Mucosa of descending colon (tissue), 3 donors: ENCODE measurements around the gene AK4. TPM values are rescaled to one million over a fixed set of nuclear protein-coding genes. Genes with fewer than 3 reads are reported as not detected.

ENCODE experiments used
- ATAC-seq: fragments of 200-7000 bp; cut with Tn5 transposase; one replicate; pipeline ENCODE4 v1.9.1; 2020; ENCODE audit warnings: mild to moderate bottlenecking, moderate library complexity
- DNase-seq, 3 donors: peaks; one replicate each; pipeline ENCODE4 v3.0.0-alpha.2; 2020
- H3K36me3 ChIP-seq: fragments of 200-600 bp; one replicate; pipeline ENCODE4 v1.8.0; 2021; ENCODE audit warnings: low read depth, mild to moderate bottlenecking
- H3K4me1 ChIP-seq: fragments of 200-600 bp; one replicate; pipeline ENCODE4 v1.8.0; 2021; ENCODE audit warnings: low read depth, mild to moderate bottlenecking
- H3K4me3 ChIP-seq: fragments of 200-600 bp; one replicate; pipeline ENCODE4 v1.8.0; 2021; ENCODE audit warnings: mild to moderate bottlenecking
- H3K9me3 ChIP-seq: fragments of 200-600 bp; one replicate; pipeline ENCODE4 v1.8.0; 2021; ENCODE audit warnings: mild to moderate bottlenecking
- intact Hi-C, 2 donors: fragments of 100-400 bp; cut with DNase I in 1 of 2; cut with micrococcal nuclease in 1 of 2; formaldehyde crosslinking; loops; one replicate each; pipeline versions ENCODE4 v1.11.0 to v1.11.1; 2022; cut with DNase I, micrococcal nuclease
- total RNA-seq, 3 donors: library from RNA; stranded (reverse); fragmentation: NEBNext Ultra II Directional in 2 of 3; extraction: Animal tissue kit (Norgen Biotek cat#: 25700) in 2 of 3; gene quantifications; one replicate each; pipeline versions ENCODE4 v1.2.1 to v1.2.4, GENCODE V29; 2021 to 2023
- TF ChIP-seq, protein P1 (sequence below): fragments of 200-600 bp; IDR thresholded peaks from one replicate; pipeline ENCODE4 v1.8.0; 2022; ENCODE audit warnings: antibody characterized with exemption, mild to moderate bottlenecking
- donor health status: DM: no; HTN: no; CAD: no; lungs with moderate emphysema.
- donor health status: DM: no; HTN: no; CAD: no.
- donor health status: DM: no; HTN: yes; CAD: no.

AK4 gene
- total RNA-seq, 3 donors from 2014 or later = 27.1 to 72.8 (median 47.9) TPM

DNA sequence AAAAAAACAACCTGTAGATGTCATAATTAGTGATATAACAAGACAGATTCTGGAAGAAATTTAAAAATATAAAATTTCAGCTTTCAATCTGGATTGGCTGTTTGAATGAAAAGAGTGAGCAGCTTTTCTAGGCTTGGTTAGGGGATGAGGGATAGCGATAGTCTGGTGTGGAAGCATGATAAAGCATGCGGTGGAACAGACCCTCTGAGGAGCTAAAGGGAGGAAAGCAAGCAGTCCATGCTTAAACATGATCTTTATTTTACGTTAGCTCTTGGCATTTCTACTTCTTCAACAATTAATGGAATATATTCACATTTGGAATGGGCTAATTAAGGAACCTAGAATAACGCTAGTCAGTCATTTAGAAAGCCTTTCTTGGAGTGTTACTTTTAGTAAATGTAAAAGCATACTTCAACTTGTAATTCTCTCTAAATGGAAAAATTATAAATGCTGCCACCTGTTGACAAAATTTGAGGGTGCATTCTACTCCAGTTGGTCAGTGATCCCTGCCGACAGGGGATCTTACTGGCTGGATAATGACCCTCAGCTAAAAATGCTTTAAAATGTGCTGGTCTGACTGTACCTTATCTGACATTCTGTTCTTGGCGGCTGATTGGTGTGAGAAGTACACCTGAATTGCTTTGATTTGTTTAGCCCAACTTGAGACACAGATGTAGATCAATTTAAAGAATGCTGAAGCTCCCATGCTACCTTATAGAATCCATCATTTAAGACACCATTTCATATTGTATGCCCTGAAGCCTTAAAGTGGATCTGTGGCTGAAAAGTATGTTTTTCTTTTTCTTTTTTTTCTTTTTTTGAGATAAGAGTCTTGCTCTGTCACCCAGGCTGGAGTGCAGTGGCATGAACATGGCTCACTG is 61.2 kb downstream of the AK4 start:
- peak in 1 of 3 donors; percentile 77 for DNase-seq
- Histone ChIP-seq H3K4me1 (no peaks in the 10 kb centered on the region), H3K4me3 (no peak overlapping the region), H3K9me3 (no peaks in the 10 kb centered on the region), H3K36me3 (no peaks in the 10 kb centered on the region)
- TF ChIP-seq, protein P1, sequence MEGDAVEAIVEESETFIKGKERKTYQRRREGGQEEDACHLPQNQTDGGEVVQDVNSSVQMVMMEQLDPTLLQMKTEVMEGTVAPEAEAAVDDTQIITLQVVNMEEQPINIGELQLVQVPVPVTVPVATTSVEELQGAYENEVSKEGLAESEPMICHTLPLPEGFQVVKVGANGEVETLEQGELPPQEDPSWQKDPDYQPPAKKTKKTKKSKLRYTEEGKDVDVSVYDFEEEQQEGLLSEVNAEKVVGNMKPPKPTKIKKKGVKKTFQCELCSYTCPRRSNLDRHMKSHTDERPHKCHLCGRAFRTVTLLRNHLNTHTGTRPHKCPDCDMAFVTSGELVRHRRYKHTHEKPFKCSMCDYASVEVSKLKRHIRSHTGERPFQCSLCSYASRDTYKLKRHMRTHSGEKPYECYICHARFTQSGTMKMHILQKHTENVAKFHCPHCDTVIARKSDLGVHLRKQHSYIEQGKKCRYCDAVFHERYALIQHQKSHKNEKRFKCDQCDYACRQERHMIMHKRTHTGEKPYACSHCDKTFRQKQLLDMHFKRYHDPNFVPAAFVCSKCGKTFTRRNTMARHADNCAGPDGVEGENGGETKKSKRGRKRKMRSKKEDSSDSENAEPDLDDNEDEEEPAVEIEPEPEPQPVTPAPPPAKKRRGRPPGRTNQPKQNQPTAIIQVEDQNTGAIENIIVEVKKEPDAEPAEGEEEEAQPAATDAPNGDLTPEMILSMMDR = peak; percentile 31
- peak; percentile 51 for ATAC-seq
- intact Hi-C loops = no loop called here

DNA sequence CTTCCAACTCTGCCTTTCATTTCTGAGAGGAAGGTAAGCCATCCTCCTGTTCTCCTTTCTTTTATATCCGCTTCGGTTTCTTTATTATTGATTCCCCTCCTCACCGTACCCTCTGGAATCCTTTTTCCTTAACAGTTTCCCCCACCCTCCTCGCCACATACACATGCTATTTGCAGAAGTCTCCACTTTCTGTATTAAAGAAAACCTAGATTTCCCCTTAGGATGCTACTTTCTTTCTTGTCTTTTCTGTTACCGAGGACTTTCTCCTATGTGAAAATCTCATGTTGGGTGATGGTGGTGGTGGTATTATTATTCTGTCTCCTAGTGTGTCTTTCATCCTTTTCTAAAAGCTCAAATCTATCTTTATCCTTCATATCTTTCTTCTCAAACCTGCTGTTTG is 62.3 kb downstream of the AK4 start:
- Histone ChIP-seq H3K9me3 (no peaks in the 10 kb centered on the region), H3K36me3 (no peaks in the 10 kb centered on the region), H3K4me3 (no peak overlapping the region), H3K4me1 (no peaks in the 10 kb centered on the region)
- TF ChIP-seq, protein P1 = no peak
- ATAC-seq (no peak), DNase-seq (no peak)
- intact Hi-C loops = loop anchor here in 1 of 2 donors (10.0 kb wide), 1 partner anchor 474 kb away; no protein-coding TSS in a partner anchor

DNA sequence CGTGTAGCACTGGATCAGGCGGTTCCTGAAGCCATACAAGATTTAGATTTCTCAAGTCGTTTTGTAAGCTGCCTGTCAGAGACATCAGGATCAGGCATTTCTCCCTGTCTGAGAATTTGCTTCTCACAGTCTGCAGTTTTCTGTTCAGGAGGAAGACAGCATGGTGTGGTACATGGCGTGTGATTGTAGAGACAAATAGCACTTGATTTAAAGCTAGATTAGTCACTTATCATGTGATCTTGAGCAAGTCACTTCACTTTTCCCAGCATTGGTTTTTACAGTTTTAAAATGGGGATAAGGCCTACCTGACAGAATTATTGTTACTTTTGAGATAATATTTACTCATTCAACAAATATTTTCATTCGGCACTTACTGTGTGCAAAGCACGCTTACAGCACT is 63.3 kb downstream of the AK4 start:
- ATAC-seq (no peak), DNase-seq (no peak)
- TF ChIP-seq, protein P1 = no peak
- no peaks in the 10 kb centered on the region for H3K4me1 ChIP-seq
- H3K9me3 ChIP-seq = no peaks in the 10 kb centered on the region
- intact Hi-C loops = loop anchor here in 1 of 2 donors (10.0 kb wide), 1 partner anchor 473 kb away; no protein-coding TSS in a partner anchor
- H3K4me3 ChIP-seq = no peak overlapping the region
- no peaks in the 10 kb centered on the region for H3K36me3 ChIP-seq

DNA sequence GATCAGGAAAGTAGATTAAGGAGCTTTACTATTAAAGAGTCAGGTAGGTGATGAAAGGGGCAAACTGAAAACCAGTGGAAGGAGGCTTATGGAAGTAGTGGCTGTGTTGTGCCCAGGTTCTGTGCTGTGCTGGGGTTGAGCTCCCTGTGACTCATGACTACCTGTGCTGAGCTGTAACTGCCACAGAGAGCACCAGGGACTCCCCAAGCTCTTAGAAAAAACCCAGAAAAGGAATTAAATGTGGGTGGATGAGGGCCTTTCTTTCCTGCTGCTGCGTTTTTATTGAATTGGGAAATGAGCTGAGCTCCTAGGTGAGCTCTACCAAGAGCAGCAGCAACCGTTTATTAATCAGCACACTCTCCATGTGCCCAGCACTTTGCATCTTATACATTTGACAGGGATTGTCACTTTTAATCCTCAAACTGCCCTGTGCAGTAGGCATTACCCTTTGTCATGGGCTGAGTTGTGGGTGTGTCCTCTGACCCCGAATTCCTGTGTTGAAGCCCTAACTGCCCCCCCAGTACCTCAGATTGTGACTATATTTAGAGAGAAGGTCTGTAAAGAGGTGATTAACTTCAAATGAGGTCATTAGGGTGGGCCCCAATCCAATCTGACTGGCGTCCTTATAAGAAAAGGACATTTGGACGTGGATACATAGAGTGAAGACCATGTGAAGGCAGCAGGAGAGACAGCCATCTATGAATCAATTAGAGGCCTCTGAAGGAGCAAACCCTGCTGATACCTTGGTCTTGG is 65.4 kb downstream of the AK4 start:
- H3K9me3 ChIP-seq = no peaks in the 10 kb centered on the region
- DNase-seq (no peak), ATAC-seq (no peak)
- intact Hi-C loops = loop anchor here in 1 of 2 donors (10.0 kb wide), 1 partner anchor 471 kb away; no protein-coding TSS in a partner anchor
- H3K4me1 ChIP-seq = no peaks in the 10 kb centered on the region
- no peaks in the 10 kb centered on the region for H3K36me3 ChIP-seq
- H3K4me3 ChIP-seq = no peak overlapping the region
- TF ChIP-seq, protein P1 = no peak

DNA sequence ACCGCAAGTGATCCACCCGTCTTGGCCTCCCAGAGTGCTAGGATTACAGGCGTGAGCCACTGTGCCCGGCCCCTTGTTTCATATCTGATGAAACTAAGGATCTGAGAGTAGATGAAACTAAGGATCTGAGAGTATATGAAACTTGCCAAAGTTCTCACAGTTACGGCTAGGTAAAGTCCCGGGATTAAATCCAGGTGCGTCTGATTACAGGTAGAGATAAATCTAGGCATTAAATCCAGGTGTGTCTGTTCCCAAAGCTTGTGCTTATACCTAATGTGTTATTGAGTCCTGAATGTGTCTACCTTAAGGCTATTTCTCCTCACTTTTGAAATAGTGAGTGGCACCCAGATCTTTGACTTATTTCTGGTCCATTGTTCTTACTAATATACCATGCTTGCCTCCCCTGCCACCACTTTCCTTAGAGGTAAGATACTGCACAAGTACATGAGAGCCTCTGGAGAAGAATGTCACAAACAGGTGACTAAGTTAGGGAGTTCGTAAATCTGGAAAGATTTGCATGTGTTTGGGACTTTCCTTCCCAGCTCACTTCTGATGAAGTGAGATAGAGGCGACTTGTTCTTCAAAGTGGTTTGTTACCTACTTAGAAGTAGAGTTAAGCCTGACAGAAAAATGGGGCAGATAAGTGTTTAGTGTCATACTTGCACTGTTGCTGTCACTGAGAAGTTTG is 66.5 kb downstream of the AK4 start:
- Histone ChIP-seq H3K9me3 (no peaks in the 10 kb centered on the region), H3K36me3 (no peaks in the 10 kb centered on the region), H3K4me1 (no peaks in the 10 kb centered on the region), H3K4me3 (no peak overlapping the region)
- TF ChIP-seq, protein P1 = no peak
- intact Hi-C loops = loop anchor here in 1 of 2 donors (10.0 kb wide), 1 partner anchor 470 kb away; no protein-coding TSS in a partner anchor
- no peak for ATAC-seq
- DNase-seq = no peak
